GM19372 (cell line): Measurements from ENCODE around the gene PIK3R1.

ENCODE experiments used
- ATAC-seq: cut with Tn5 transposase; IDR thresholded peaks from one replicate; pipeline ENCODE4 v1.9.1; 2021; ENCODE audit warnings: mild to moderate bottlenecking, low read depth, moderate library complexity; ENCODE audit not compliant: unreplicated experiment

The PIK3R1 gene

DNA sequence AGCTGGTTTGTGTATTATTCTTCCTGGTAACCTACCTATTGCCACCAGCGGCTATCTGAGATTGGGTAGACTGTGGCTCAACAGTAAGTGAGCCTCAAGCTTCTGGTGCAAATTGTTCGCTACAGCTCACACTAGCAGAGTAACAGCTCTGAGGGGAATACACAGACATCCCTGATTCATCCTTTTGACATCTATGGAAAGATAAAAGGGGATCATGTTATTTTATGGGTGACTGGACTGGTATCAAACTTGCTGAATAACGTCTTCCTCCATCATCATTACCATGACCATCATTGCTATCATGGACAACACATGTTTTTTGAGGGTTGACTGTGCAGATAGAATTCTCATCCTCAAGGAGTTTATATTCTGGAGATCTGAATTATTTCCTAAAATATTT lies 129.6 kb downstream of the PIK3R1 start:
- no peak for ATAC-seq

DNA sequence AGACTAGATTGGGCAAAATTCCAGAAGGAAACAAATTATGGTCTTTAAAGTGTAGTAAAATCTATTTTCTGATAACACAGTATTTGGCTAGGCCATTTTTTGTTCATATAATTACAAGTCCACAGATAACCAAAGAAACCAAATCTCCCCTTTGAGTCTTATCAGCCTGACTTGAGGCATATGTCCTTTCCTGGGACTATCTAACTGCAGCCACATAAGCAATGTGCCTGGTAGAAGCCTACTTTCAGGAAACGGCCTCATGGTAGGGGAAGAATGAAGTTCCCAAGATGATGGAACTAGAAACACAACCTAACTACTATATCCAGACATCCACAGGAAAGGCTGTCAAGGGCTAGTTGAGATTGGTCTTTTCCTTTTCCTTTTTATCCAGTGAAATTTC lies 130.0 kb downstream of the PIK3R1 start:
- no peak for ATAC-seq

DNA sequence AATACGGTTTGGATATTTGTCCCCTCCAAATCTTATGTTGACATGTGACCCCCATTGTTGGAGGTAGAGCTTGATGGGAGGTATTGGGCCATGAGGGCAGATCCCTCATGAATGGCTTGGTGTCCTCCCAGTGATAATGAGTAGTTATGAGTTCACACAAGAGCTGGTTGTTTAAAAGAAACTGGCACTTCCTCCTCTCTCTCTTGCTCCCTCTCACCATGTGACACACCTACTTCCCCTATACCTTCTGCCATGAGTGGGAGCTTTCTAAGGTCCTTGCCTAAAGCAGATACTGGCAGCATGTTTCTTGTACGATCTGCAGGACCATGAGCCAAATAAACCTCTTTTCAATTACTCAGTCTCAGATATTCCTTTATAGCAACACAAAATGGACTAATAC lies 132.0 kb downstream of the PIK3R1 start:
- ATAC-seq = no peak

DNA sequence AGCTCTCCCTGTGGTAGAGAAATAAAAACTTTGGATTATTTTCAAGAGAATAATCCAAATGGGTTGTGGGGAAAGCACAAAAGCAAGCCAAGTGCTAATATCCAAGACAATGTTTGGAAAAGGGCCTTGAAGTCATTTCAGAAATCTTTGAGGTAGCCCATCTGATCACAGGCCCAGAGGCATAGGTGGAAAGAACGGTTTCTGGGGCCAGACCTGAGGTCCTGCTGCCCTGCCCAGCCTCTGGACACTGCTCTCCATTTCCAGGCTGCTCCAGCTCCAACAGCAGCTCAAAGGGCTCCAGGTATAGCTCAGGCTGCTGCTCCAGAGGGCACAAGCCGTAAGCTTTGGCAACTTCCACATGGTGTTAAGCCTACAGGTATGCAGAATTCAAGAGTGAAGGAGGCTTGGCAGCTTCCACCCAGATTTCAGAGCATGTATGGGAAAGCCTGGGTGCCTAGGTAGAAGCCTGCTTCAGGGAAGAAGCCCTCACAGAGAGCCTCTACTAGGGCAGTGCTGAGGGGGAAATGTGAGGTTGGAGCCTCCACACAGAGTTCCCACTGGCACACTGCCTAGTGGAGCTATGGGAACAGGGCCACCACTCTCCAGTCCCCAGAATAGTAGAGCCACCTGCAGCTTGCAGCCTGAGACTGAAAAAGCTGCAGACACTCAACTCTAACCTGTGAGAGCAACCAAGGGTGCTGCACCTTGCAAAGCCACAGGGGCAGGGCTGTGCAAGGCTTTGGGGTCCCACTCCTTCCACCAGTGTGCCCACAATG lies 133.1 kb downstream of the PIK3R1 start:
- no peak for ATAC-seq

DNA sequence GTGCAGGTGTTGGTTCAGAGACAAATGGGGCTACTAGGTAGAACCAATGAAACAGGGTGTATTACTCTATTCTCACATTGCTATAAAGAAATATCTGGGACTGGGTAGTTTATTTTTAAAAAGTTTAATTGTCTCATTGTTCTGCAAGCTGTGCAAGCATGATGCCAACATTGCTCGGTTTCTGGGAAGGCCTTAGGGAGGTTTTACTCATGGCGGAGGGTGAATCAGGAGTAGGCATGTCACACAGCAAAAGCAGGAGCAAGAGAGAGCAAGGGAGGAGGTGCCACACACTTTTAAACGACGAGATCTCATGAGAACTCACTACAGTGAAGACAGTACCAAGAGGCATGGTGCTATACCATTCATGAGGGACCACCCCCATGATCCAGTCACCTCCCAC lies 134.6 kb downstream of the PIK3R1 start:
- ATAC-seq = no peak
